ENCODE data around the gene PCDHB6.
"Not testable (repeated sequence)": the region's sequence is repeated elsewhere in the genome, so short reads cannot be mapped to it uniquely, and the experiment has no call there.

Gene PCDHB6

DNA sequence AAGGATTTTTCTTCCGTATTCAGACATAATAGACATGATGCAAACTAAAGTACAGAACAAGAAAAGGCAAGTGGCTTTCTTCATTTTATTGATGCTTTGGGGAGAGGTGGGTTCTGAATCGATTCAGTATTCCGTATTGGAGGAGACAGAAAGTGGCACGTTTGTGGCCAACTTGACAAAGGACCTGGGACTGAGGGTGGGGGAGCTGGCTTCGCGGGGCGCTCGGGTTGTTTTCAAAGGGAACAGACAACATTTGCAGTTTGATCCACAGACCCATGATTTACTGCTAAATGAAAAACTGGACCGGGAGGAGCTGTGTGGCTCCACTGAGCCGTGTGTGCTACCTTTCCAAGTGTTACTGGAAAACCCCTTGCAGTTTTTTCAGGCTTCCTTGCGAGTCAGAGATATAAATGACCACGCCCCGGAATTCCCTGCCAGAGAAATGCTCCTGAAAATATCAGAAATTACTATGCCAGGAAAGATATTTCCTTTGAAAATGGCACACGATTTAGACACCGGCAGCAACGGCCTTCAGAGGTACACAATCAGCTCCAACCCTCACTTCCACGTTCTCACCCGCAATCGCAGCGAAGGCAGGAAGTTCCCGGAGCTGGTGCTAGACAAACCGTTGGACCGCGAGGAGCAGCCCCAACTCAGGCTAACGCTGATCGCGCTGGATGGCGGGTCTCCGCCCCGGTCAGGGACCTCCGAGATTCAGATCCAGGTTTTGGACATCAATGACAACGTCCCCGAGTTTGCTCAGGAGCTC is 551 bp downstream of the PCDHB6 start:
- H3K9me3 Mint-ChIP-seq, result peaks cover 15% of the 10 kb centered on the region
- H3K27me3 Mint-ChIP-seq, result peaks cover 24% of the 10 kb centered on the region
- H3K27ac Mint-ChIP-seq, result no peak overlapping the region
- peaks cover 5% of the 10 kb centered on the region for H3K36me3 Mint-ChIP-seq
- no peak for DNase-seq
- no peak overlapping the region for H3K4me3 Mint-ChIP-seq
- CTCF ChIA-PET, result no interaction called here
- H3K4me1 Mint-ChIP-seq, result no peaks in the 10 kb centered on the region

DNA sequence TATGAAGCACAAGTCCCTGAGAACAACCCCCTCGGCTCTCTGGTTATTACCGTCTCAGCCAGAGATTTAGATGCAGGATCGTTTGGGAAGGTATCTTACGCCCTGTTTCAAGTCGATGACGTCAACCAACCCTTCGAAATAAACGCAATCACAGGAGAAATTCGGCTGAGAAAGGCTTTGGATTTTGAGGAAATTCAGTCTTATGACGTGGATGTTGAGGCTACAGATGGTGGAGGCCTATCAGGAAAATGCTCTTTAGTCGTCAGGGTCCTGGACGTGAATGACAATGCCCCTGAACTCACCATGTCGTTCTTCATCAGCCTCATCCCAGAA is 1.1 kb downstream of the PCDHB6 start:
- DNase-seq, result no peak
- no peak overlapping the region for H3K27ac Mint-ChIP-seq
- CTCF ChIA-PET, result no interaction called here
- H3K27me3 Mint-ChIP-seq, result peaks cover 24% of the 10 kb centered on the region
- no peak overlapping the region for H3K4me3 Mint-ChIP-seq
- H3K36me3 Mint-ChIP-seq, result peaks cover 5% of the 10 kb centered on the region
- peaks cover 16% of the 10 kb centered on the region for H3K9me3 Mint-ChIP-seq
- H3K4me1 Mint-ChIP-seq, result no peaks in the 10 kb centered on the region

DNA sequence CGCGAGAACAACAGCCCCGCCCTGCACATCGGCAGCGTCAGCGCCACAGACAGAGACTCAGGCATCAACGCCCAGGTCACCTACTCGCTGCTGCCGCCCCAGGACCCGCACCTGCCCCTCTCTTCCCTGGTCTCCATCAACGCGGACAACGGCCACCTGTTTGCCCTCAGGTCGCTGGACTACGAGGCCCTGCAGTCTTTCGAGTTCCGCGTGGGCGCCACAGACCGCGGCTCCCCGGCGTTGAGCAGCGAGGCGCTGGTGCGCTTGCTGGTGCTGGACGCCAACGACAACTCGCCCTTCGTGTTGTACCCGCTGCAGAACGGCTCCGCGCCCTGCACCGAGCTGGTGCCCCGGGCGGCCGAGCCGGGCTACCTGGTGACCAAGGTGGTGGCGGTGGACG is 1.8 kb downstream of the PCDHB6 start:
- CTCF ChIA-PET, H3K36me3 Mint-ChIP-seq, H3K4me1 Mint-ChIP-seq, DNase-seq, H3K27ac Mint-ChIP-seq, H3K4me3 Mint-ChIP-seq: not testable (repeated sequence)
- H3K9me3 Mint-ChIP-seq, result peaks cover 18% of the 10 kb centered on the region
- H3K27me3 Mint-ChIP-seq, result peaks cover 24% of the 10 kb centered on the region

DNA sequence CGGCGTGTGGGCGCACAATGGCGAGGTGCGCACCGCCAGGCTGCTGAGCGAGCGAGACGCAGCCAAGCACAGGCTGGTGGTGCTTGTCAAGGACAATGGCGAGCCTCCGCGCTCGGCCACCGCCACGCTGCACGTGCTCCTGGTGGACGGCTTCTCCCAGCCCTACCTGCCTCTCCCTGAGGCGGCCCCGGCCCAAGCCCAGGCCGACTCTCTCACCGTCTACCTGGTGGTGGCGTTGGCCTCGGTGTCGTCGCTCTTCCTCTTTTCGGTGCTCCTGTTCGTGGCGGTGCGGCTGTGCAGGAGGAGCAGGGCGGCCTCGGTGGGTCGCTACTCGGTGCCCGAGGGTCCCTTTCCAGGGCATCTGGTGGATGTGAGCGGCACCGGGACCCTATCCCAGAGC is 2.2 kb downstream of the PCDHB6 start:
- DNase-seq, CTCF ChIA-PET, H3K4me1 Mint-ChIP-seq, H3K36me3 Mint-ChIP-seq, H3K4me3 Mint-ChIP-seq: not testable (repeated sequence)
- Mint-ChIP-seq H3K27me3 (peaks cover 25% of the 10 kb centered on the region), H3K9me3 (peaks cover 21% of the 10 kb centered on the region), H3K27ac (peak overlapping the region; percentile 37)

DNA sequence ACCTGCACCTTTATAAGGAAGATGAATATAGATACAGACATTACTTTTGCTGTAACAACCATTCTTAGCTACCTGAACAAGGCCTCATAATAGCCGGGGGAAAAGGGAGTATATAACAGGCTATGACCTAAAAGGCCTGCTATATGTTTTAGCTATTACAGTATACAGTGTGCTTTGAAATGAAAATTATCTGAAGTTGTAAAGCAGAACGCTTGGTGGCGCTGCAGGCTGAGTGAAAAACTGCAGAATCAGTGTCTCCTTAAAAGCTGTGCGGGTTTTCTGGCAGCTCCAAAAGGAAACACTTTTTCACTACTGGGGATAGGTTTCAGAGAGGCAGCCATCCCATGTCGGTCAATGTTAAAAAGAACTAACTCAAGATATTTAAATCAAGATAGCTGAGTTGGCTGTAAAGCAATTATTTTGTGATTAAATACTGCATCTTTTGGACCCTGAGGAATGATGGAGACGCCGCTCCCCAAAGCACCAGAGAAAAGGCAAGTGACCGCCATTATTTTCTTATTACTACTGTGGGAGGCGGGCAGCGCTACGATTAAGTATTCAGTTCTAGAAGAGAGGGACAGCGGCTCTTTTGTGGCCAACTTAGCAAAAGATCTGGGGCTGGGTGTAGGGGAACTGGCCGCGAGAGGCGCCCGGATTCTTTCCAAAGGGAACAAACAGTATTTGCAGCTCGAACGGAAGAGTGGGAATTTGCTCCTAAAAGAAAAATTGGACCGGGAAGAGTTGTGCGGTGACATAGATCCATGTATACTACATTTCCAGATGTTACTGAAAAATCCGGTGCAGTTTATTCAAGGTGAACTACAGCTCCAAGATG is 5.9 kb downstream of the PCDHB6 start:
- CTCF ChIA-PET, result interaction anchor here (1.1 to 1.5 kb wide), 2 partner anchors 31 to 71 kb away, joined by 3 read pairs; partner anchors contain the start of gene PCDHB9
- peaks cover 22% of the 10 kb centered on the region for H3K9me3 Mint-ChIP-seq

DNA sequence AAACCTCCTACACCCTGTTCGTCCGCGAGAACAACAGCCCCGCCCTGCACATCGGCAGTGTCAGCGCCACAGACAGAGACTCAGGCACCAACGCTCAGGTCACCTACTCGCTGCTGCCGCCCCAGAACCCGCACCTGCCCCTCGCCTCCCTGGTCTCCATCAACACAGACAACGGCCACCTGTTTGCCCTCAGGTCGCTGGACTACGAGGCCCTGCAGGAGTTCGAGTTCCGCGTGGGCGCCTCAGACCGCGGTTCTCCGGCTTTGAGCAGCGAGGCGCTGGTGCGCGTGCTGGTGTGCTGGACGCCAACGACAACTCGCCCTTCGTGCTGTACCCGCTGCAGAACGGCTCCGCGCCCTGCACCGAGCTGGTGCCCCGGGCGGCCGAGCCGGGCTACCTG is 7.5 kb downstream of the PCDHB6 start:
- H3K9me3 Mint-ChIP-seq, result peaks cover 17% of the 10 kb centered on the region
- DNase-seq, H3K4me3 Mint-ChIP-seq, H3K27ac Mint-ChIP-seq, H3K27me3 Mint-ChIP-seq, H3K36me3 Mint-ChIP-seq, H3K4me1 Mint-ChIP-seq, CTCF ChIA-PET: not testable (repeated sequence)

More for the DNA sequence above, 5.9 kb downstream of the PCDHB6 start:
- peaks cover 21% of the 10 kb centered on the region for H3K27me3 Mint-ChIP-seq
- H3K4me3 Mint-ChIP-seq, result no peak overlapping the region
- no peaks in the 10 kb centered on the region for H3K4me1 Mint-ChIP-seq
- no peak for DNase-seq
- H3K36me3 Mint-ChIP-seq, result peaks cover 5% of the 10 kb centered on the region
- H3K27ac Mint-ChIP-seq, result no peak overlapping the region

DNA sequence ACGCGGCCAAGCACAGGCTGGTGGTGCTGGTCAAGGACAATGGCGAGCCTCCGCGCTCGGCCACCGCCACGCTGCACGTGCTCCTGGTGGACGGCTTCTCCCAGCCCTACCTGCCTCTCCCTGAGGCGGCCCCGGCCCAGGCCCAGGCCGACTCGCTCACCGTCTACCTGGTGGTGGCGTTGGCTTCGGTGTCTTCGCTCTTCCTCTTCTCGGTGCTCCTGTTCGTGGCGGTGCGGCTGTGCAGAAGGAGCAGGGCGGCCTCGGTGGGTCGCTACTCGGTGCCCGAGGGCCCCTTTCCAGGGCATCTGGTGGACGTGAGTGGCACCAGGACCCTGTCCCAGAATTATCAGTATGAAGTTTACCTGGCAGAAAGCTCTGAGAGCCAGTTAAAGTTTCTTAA is 8.0 kb downstream of the PCDHB6 start:
- peaks cover 17% of the 10 kb centered on the region for H3K9me3 Mint-ChIP-seq
- H3K4me3 Mint-ChIP-seq, DNase-seq, H3K27me3 Mint-ChIP-seq, CTCF ChIA-PET, H3K36me3 Mint-ChIP-seq, H3K27ac Mint-ChIP-seq, H3K4me1 Mint-ChIP-seq: not testable (repeated sequence)

DNA sequence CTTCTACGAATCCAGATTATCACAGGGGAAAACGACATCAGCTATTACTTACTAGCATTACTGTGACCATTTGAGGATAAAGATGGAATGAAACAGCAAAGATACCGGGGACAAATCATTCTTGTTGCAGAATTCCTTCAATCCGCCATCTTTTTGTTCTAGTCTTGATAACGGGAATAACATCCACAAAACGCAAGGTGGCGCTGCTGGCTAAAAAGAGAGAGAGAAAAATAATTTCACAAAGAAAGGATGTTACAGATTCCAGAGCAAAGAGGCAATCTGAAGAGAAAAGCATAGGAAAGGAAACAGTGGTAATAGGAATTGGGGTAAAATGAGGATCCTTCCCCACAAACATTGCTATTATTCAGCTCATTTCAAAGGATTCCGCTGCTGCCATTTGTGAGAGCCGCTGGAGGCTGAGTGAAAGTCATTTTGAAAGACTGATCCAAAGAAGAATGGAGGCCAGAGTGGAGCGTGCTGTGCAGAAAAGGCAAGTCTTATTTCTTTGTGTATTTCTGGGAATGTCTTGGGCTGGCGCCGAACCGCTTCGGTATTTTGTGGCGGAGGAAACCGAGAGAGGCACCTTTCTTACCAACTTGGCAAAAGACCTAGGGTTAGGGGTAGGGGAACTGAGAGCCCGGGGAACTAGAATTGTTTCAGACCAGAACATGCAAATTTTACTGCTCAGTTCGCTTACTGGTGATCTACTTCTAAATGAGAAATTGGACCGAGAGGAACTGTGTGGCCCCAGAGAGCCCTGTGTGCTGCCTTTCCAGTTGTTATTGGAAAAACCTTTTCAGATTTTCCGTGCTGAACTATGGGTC is 22.7 kb downstream of the PCDHB6 start, which contains the start of gene PCDHB7:
PCDHB7 (plus strand) TSS at position 264 of the 824 bp plus-strand sequence; CDS start at position 456, 192 bp downstream.
- Mint-ChIP-seq H3K27ac (no peak within 1 kb of the TSS), H3K4me1 (no peaks in the 10 kb centered on the region), H3K4me3 (no peak within 1 kb of the TSS), H3K36me3 (no peaks in the 10 kb centered on the region), H3K9me3 (peaks cover 13% of the 10 kb centered on the region), H3K27me3 (peaks cover 13% of the 10 kb centered on the region)
- CTCF ChIA-PET, result no interaction called here
- peak; percentile 38 for DNase-seq

DNA sequence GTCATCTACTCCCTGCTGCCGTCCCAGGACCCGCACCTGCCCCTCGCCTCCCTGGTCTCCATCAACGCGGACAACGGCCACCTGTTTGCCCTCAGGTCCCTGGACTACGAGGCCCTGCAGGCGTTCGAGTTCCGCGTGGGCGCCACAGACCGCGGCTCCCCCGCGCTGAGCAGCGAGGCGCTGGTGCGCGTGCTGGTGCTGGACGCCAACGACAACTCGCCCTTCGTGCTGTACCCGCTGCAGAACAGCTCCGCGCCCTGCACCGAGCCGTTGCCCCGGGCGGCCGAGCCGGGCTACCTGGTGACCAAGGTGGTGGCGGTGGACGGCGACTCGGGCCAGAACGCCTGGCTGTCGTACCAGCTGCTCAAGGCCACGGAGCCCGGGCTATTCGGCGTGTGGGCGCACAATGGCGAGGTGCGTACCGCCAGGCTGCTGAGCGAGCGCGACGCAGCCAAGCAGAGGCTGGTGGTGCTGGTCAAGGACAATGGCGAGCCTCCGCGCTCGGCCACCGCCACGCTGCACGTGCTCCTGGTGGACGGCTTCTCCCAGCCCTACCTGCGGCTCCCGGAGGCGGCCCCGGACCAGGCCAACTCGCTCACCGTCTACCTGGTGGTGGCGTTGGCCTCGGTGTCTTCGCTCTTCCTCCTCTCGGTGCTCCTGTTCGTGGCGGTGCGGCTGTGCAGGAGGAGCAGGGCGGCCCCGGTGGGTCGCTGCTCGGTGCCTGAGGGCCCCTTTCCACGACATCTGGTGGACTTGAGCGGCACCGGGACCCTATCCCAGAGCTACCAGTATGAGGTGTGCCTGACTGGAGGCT is 24.6 kb downstream of the PCDHB6 start:
- H3K36me3 Mint-ChIP-seq, DNase-seq, H3K27ac Mint-ChIP-seq, CTCF ChIA-PET, H3K4me1 Mint-ChIP-seq, H3K4me3 Mint-ChIP-seq: not testable (repeated sequence)
- peaks cover 13% of the 10 kb centered on the region for H3K27me3 Mint-ChIP-seq
- H3K9me3 Mint-ChIP-seq, result peaks cover 11% of the 10 kb centered on the region

DNA sequence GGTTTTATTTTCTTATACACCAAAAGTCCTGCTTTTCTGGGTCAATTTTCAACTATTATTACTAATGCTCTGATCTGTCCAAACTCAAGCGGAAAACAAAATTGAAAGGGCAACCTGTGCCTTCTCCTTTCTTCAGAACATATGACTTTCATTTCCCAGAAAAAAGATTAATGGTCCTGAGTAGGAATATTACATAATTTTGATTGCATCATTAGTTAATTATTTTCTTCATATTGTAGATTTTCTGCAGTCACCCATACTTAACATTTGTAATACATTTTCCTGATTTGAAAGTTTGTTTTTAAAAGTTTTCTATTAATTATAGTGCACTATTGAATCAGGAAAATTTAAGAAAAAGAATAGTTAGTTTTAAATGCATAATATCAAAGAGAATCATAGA is 26.1 kb downstream of the PCDHB6 start:
- Mint-ChIP-seq H3K9me3 (peaks cover 15% of the 10 kb centered on the region), H3K36me3 (no peaks in the 10 kb centered on the region), H3K27me3 (peaks cover 13% of the 10 kb centered on the region), H3K27ac (no peak overlapping the region), H3K4me1 (no peaks in the 10 kb centered on the region), H3K4me3 (no peak overlapping the region)
- no peak for DNase-seq
- CTCF ChIA-PET, result no interaction called here

DNA sequence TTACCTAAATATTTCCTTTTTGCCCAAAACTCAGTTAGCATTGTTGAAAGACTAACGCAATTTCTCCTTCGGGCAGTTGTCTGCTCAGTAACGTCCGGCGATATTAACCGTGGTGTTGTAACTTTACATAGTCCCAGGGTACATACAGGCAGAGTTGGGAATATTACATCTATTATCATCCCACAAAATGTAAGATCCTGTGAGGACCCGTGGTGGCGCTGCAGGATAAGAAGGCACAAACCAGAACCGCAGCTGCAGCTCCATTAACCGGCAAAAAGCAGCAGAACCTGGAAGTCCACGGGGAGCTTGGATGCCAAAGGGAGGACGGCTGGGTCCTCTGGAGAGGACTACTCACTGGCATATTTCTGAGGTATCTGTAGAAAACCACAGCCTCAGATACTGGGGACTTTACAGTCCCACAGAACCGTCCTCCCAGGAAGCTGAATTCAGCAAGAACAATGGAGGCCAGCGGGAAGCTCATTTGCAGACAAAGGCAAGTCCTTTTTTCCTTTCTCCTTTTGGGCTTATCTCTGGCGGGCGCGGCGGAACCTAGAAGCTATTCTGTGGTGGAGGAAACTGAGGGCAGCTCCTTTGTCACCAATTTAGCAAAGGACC is 27.8 kb downstream of the PCDHB6 start, which contains the start of gene PCDHB8:
PCDHB8 (plus strand) TSS at position 214 of the 615 bp plus-strand sequence; CDS start at position 459, 245 bp downstream.
- Mint-ChIP-seq H3K9me3 (peaks cover 23% of the 10 kb centered on the region), H3K27me3 (peaks cover 15% of the 10 kb centered on the region)
- DNase-seq, H3K36me3 Mint-ChIP-seq, H3K27ac Mint-ChIP-seq, H3K4me1 Mint-ChIP-seq, H3K4me3 Mint-ChIP-seq: not testable (repeated sequence)
- CTCF ChIA-PET, result interaction anchor here (0.9 to 1.1 kb wide), 2 partner anchors 9 to 15 kb away, joined by 4 to 6 read pairs; partner anchors contain the start of genes PCDHB10 and PCDHB9

DNA sequence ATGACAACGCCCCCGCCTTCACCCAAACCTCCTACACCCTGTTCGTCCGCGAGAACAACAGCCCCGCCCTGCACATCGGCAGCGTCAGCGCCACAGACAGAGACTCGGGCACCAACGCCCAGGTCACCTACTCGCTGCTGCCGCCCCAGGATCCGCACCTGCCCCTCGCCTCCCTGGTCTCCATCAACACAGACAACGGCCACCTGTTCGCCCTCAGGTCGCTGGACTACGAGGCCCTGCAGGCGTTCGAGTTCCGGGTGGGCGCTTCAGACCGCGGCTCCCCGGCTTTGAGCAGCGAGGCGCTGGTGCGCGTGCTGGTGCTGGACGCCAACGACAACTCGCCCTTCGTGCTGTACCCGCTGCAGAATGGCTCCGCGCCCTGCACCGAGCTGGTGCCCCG is 29.5 kb downstream of the PCDHB6 start:
- H3K27ac Mint-ChIP-seq, H3K4me3 Mint-ChIP-seq, DNase-seq, H3K4me1 Mint-ChIP-seq, H3K36me3 Mint-ChIP-seq, CTCF ChIA-PET: not testable (repeated sequence)
- peaks cover 14% of the 10 kb centered on the region for H3K27me3 Mint-ChIP-seq
- peaks cover 22% of the 10 kb centered on the region for H3K9me3 Mint-ChIP-seq

DNA sequence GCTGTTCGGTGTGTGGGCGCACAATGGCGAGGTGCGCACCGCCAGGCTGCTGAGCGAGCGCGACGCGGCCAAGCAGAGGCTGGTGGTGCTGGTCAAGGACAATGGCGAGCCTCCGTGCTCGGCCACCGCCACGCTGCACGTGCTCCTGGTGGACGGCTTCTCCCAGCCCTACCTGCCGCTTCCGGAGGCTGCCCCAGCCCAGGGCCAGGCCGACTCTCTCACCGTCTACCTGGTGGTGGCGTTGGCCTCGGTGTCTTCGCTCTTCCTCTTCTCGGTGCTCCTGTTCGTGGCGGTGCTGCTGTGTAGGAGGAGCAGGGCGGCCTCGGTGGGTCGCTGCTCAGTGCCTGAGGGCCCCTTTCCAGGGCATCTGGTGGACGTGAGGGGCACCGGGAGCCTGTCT is 30.0 kb downstream of the PCDHB6 start:
- DNase-seq, H3K4me1 Mint-ChIP-seq, CTCF ChIA-PET, H3K27ac Mint-ChIP-seq, H3K4me3 Mint-ChIP-seq, H3K36me3 Mint-ChIP-seq: not testable (repeated sequence)
- Mint-ChIP-seq H3K9me3 (peaks cover 24% of the 10 kb centered on the region), H3K27me3 (peaks cover 15% of the 10 kb centered on the region)
